GM23248 (cell line): Measurements from ENCODE around the gene MTHFR. TPM values are rescaled to one million over a fixed set of nuclear protein-coding genes. Genes with fewer than 3 reads are reported as not detected.

Source experiments
- DNase-seq: peaks from one replicate; pipeline ENCODE4 v3.0.0-alpha.2; 2015
- H2AFZ ChIP-seq: fragments of 200-600 bp; sonication (generic); 2 replicates; pipeline ENCODE4 v1.6.1; 2016; ENCODE audit warnings: antibody characterized with exemption
- H3F3A ChIP-seq: fragments of 200-600 bp; sonication (generic); 2 replicates; pipeline ENCODE4 v1.6.1; 2016; ENCODE audit warnings: mild to moderate bottlenecking, antibody characterized with exemption, mixed run types; ENCODE audit not compliant: insufficient read depth
- H3K27ac ChIP-seq: fragments of 200-600 bp; sonication (generic); 2 replicates; pipeline ENCODE4 v1.5.1; 2016; ENCODE audit warnings: mild to moderate bottlenecking
- H3K27me3 ChIP-seq: fragments of 200-600 bp; sonication (generic); replicated peaks from 2 replicates; pipeline ENCODE4 v1.6.1; 2016; ENCODE audit warnings: mild to moderate bottlenecking; ENCODE audit not compliant: insufficient read depth
- H3K36me3 ChIP-seq: fragments of 200-600 bp; sonication (generic); 2 replicates; pipeline ENCODE4 v1.6.1; 2016; ENCODE audit warnings: low read depth, mild to moderate bottlenecking
- H3K4me1 ChIP-seq: fragments of 200-600 bp; sonication (generic); 2 replicates; pipeline ENCODE4 v1.6.1; 2016; ENCODE audit warnings: mild to moderate bottlenecking; ENCODE audit not compliant: insufficient read depth
- H3K4me2 ChIP-seq: fragments of 200-600 bp; sonication (generic); one replicate; pipeline ENCODE4 v1.6.1; 2016; ENCODE audit warnings: mild to moderate bottlenecking; ENCODE audit not compliant: unreplicated experiment
- H3K4me3 ChIP-seq: fragments of 200-600 bp; sonication (generic); 2 replicates; pipeline ENCODE4 v1.5.1; 2016; ENCODE audit warnings: mild to moderate bottlenecking
- H3K79me2 ChIP-seq: fragments of 200-600 bp; sonication (generic); 2 replicates; pipeline ENCODE4 v1.6.1; 2016; ENCODE audit warnings: mild to moderate bottlenecking; ENCODE audit not compliant: insufficient read depth
- H3K9ac ChIP-seq: fragments of 200-600 bp; sonication (generic); 2 replicates; pipeline ENCODE4 v1.6.1; 2016; ENCODE audit warnings: mild to moderate bottlenecking
- H3K9me2 ChIP-seq: fragments of 200-600 bp; sonication (generic); 2 replicates; pipeline ENCODE4 v1.6.1; 2016; ENCODE audit warnings: mixed run types, mild to moderate bottlenecking, moderate library complexity; ENCODE audit not compliant: insufficient read depth
- H3K9me3 ChIP-seq: fragments of 200-600 bp; sonication (generic); one replicate; pipeline ENCODE4 v1.6.1; 2017; ENCODE audit warnings: low read depth
- H4K20me1 ChIP-seq: fragments of 200-600 bp; sonication (generic); 2 replicates; pipeline ENCODE4 v1.6.0; 2016; ENCODE audit not compliant: insufficient read depth
- EZH2 ChIP-seq: fragments of 200-600 bp; sonication (generic); IDR thresholded peaks from 2 replicates; pipeline ENCODE4 v1.6.1; 2018; ENCODE audit warnings: antibody characterized with exemption, mild to moderate bottlenecking; ENCODE audit not compliant: insufficient read depth, poor library complexity, severe bottlenecking
- EZH2phosphoT487 ChIP-seq: fragments of 200-600 bp; sonication (generic); IDR thresholded peaks from 2 replicates; pipeline ENCODE4 v1.6.1; 2018; ENCODE audit warnings: antibody characterized with exemption, moderate library complexity, mild to moderate bottlenecking, low read depth; ENCODE audit not compliant: insufficient read depth
- WGBS, 2 experiments: methylation state at CpG; one replicate each; pipeline ENCODE4 v1.1.6; 2015 to 2017; ENCODE audit warnings: low lambda C conversion rate in 2 of 2, low coverage in 1 of 2; ENCODE audit errors: missing lambda C conversion rate in 2 of 2; 5-methylcytosine and 5-hydroxymethylcytosine counted together
- in situ Hi-C: fragments of 300-500 bp; cut with MboI; formaldehyde crosslinking; loops from 2 replicates; pipeline ENCODE4 v1.15.0; 2020
- polyA plus RNA-seq: library from polyadenylated mRNA; unstranded; fragments of >200 nt; fragmentation: Nextera tagmentation; extraction: Ambion mirVana; gene quantifications from 2 replicates; pipeline ENCODE4 v1.2.1, GENCODE V29; 2016
- total RNA-seq: library from RNA; depleted of rRNA; stranded (reverse); fragments of >200 nt; shearing (Covaris generic); gene quantifications from 2 replicates; pipeline ENCODE4 v1.2.3, GENCODE V29; 2014

Gene MTHFR
- total and polyA plus RNA-seq, 2 experiments from 2014 or later, result 5.1 to 16.1 TPM

DNA sequence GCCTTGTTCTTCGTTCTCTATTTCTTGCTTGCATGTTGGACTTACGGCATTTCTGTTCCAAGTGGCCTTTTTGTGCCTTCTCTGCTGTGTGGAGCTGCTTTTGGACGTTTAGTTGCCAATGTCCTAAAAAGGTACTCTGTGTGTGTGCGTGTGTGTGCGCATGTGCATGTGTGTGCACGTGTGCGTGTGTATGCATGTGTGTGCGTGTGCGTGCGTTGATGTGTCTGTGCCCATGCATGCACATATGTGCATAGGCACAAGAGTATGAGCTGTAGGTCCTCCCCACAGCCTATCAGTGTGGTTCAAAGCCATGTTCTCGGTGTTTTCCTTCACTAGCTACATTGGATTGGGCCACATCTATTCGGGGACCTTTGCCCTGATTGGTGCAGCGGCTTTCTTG is 28.1 kb upstream of the MTHFR start:
- Histone ChIP-seq H3K4me1 (no peaks in the 10 kb centered on the region), H3K4me2 (no peak overlapping the region), H4K20me1 (no peaks in the 10 kb centered on the region), H3F3A (no peaks in the 10 kb centered on the region), H3K79me2 (no peaks in the 10 kb centered on the region), H3K36me3 (peaks cover 15% of the 10 kb centered on the region), H3K9me3 (no peaks in the 10 kb centered on the region), H2AFZ (no peak overlapping the region), H3K9me2 (no peaks in the 10 kb centered on the region), H3K27me3 (no peaks in the 10 kb centered on the region), H3K27ac (no peak overlapping the region), H3K4me3 (no peak overlapping the region), H3K9ac (no peak overlapping the region)
- 95 to 99% methylated on average over 13 of the region's 13 CpGs for WGBS, 2 experiments
- DNase-seq, result no peak
- TF ChIP-seq EZH2phosphoT487 (no peak), EZH2 (no peak)
- in situ Hi-C loops, result no loop called here

GRCh38 chr1:11833497-11833896 is 27.7 kb upstream of the MTHFR start:
- Histone ChIP-seq H3K4me3 (no peak overlapping the region), H3K4me1 (no peaks in the 10 kb centered on the region), H4K20me1 (no peaks in the 10 kb centered on the region), H3K9me2 (no peaks in the 10 kb centered on the region), H3K79me2 (no peaks in the 10 kb centered on the region), H3F3A (no peaks in the 10 kb centered on the region), H3K9ac (no peak overlapping the region), H3K9me3 (no peaks in the 10 kb centered on the region), H3K36me3 (peaks cover 17% of the 10 kb centered on the region; the same call in 1 of the 2 replicates), H2AFZ (no peak overlapping the region), H3K27ac (no peak overlapping the region), H3K27me3 (no peaks in the 10 kb centered on the region), H3K4me2 (no peak overlapping the region)
- in situ Hi-C loops, result no loop called here
- no peak for DNase-seq
- WGBS, 2 experiments, result 91% methylated on average over 8 of the region's 8 CpGs
- TF ChIP-seq EZH2 (no peak), EZH2phosphoT487 (no peak)

- Histone ChIP-seq H3K27me3 (no peaks in the 10 kb centered on the region), H4K20me1 (no peaks in the 10 kb centered on the region), H3K4me2 (no peak overlapping the region), H3K9me2 (no peaks in the 10 kb centered on the region), H3K9me3 (no peaks in the 10 kb centered on the region), H3F3A (no peaks in the 10 kb centered on the region), H3K36me3 (peaks cover 20% of the 10 kb centered on the region; the same call in 1 of the 2 replicates), H3K79me2 (no peaks in the 10 kb centered on the region), H2AFZ (no peak overlapping the region), H3K4me3 (no peak overlapping the region), H3K4me1 (no peaks in the 10 kb centered on the region), H3K9ac (no peak overlapping the region), H3K27ac (no peak overlapping the region)
- WGBS, 2 experiments, result 91 to 94% methylated on average over 9 of the region's 9 CpGs
- no peak for DNase-seq
- in situ Hi-C loops, result no loop called here
- TF ChIP-seq EZH2phosphoT487 (no peak), EZH2 (no peak)
These were observed 26.4 kb upstream of the MTHFR start for GRCh38 chr1:11831945-11832725.

DNA sequence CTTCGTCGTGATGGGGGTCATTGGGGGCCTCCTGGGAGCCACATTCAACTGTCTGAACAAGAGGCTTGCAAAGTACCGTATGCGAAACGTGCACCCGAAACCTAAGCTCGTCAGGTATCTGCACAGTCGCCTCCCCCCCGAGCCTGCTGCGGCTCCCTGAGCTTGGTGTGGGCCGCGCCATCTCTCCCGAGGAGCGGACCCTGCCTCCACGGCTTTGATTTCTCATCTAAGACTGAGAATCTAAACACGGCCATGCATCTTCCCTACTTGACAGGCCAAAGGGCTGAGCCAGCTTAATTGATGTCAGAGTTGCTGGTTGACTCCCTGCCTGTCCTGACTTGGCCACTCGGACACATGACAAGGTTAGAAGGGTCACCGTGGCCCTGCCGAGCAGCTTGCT is 22.7 kb upstream of the MTHFR start:
- H3K79me2 ChIP-seq, result no peaks in the 10 kb centered on the region
- H2AFZ ChIP-seq, result no peak overlapping the region
- 88 to 89% methylated on average over 18 to 19 of the region's 19 CpGs for WGBS, 2 experiments
- no peaks in the 10 kb centered on the region for H4K20me1 ChIP-seq
- no peaks in the 10 kb centered on the region for H3K9me2 ChIP-seq
- no peak overlapping the region for H3K4me2 ChIP-seq
- in situ Hi-C loops, result no loop called here
- H3K4me3 ChIP-seq, result no peak overlapping the region
- H3K9me3 ChIP-seq, result no peaks in the 10 kb centered on the region
- H3K9ac ChIP-seq, result no peak overlapping the region
- TF ChIP-seq EZH2 (no peak), EZH2phosphoT487 (no peak)
- peaks cover 15% of the 10 kb centered on the region; the same call in 1 of the 2 replicates for H3K36me3 ChIP-seq
- no peaks in the 10 kb centered on the region for H3F3A ChIP-seq
- no peaks in the 10 kb centered on the region for H3K27me3 ChIP-seq
- DNase-seq, result no peak
- H3K27ac ChIP-seq, result no peak overlapping the region
- H3K4me1 ChIP-seq, result no peaks in the 10 kb centered on the region
